ENCODE measurements around the gene MIS12.

GRCh38 chr17:5467416-5467815, 18.9 kb upstream of the MIS12 start:
- TF ChIP-seq POLR2A (IDR thresholded peaks at IDR 0.05) = no peak
- TF ChIP-seq, protein P1, sequence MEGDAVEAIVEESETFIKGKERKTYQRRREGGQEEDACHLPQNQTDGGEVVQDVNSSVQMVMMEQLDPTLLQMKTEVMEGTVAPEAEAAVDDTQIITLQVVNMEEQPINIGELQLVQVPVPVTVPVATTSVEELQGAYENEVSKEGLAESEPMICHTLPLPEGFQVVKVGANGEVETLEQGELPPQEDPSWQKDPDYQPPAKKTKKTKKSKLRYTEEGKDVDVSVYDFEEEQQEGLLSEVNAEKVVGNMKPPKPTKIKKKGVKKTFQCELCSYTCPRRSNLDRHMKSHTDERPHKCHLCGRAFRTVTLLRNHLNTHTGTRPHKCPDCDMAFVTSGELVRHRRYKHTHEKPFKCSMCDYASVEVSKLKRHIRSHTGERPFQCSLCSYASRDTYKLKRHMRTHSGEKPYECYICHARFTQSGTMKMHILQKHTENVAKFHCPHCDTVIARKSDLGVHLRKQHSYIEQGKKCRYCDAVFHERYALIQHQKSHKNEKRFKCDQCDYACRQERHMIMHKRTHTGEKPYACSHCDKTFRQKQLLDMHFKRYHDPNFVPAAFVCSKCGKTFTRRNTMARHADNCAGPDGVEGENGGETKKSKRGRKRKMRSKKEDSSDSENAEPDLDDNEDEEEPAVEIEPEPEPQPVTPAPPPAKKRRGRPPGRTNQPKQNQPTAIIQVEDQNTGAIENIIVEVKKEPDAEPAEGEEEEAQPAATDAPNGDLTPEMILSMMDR (IDR thresholded peaks at IDR 0.05) = no peak
